Stimulated activated naive CD8-positive, alpha-beta T cell treated with anti-CD3 and anti-CD28 coated beads, Interleukin-15, Interleukin-2, amounts not matched to agents 100 ng/mL and 50 ng/mL, for 24 hours (primary cell): ENCODE measurements around the gene FBXO7.

Source experiments
- H3K27ac Mint-ChIP-seq: one replicate; pipeline ENCODE4 v1.8.0; 2021; ENCODE audit warnings: mild to moderate bottlenecking, mixed read lengths
- H3K27me3 Mint-ChIP-seq: one replicate; pipeline ENCODE4 v1.8.0; 2021; ENCODE audit warnings: mixed read lengths
- H3K36me3 Mint-ChIP-seq: one replicate; pipeline ENCODE4 v1.8.0; 2021; ENCODE audit warnings: low read depth, mixed read lengths
- H3K4me1 Mint-ChIP-seq: one replicate; pipeline ENCODE4 v1.8.0; 2021; ENCODE audit warnings: low read depth, mixed read lengths
- H3K4me3 Mint-ChIP-seq: one replicate; pipeline ENCODE4 v1.8.0; 2021; ENCODE audit warnings: mild to moderate bottlenecking, mixed read lengths
- H3K9me3 Mint-ChIP-seq: one replicate; pipeline ENCODE4 v1.8.0; 2021; ENCODE audit warnings: mixed read lengths

FBXO7 gene

DNA sequence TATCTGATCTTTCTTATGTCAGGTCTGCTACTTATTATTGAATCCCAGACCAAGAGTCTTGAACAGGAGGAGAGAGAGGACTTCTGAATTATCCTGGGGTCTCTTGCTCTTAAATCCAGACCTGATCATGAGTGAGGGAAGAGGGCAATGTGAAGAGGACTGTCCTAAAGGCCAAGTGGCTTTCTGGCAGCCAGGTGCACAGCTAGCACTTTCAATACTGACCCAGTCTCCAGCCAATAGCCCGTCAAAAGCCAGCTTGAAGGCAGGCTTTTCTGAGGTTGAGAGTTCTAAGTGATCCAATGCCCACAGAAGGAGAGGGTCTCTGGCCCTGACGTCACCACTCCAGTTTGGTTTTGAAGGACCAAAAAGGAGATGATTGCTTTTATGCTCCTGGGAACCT, 37.2 kb downstream of the FBXO7 start:
- H3K36me3 Mint-ChIP-seq, result no peaks in the 10 kb centered on the region
- no peak overlapping the region for H3K27ac Mint-ChIP-seq
- H3K4me3 Mint-ChIP-seq, result no peak overlapping the region
- H3K9me3 Mint-ChIP-seq, result no peaks in the 10 kb centered on the region
- no peaks in the 10 kb centered on the region for H3K27me3 Mint-ChIP-seq
- no peaks in the 10 kb centered on the region for H3K4me1 Mint-ChIP-seq

DNA sequence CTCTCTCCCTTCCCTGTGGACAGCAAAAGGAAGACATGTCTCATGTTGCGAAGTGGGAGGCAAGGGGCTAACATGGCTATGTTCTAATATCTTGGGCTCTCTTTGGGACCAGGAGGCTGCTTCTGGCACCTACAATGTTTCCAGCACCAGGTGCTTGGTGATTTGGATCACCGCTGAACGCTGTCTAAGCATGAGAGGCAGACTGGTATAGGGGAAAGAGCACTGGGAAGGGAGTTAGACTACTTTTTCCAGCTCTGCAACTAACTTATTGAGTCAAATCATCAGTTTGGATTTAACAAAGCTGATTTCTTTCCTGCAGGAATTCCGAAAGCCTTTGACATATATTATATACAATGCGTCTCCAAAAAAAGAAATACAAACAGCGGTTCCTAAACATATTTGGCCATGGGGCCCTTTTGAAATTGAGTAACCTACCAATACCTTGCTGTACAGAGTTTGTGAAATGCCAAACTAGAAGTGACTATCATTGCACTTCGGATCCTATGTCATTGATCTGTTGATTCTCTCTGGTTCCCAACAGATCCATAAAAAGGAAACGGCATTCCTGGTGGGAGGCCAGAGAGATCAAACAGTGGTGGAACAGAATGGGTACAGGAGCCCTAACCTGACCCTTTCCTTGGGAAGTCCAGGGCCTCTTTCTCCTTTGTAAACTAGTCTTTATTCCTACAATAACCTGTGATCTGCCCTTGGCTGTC, 37.8 kb downstream of the FBXO7 start:
- Mint-ChIP-seq H3K36me3 (no peaks in the 10 kb centered on the region), H3K27me3 (no peaks in the 10 kb centered on the region), H3K4me1 (no peaks in the 10 kb centered on the region), H3K9me3 (no peaks in the 10 kb centered on the region), H3K27ac (no peak overlapping the region), H3K4me3 (no peak overlapping the region)

GRCh38 chr22:32515084-32515483, 40.5 kb downstream of the FBXO7 start:
- no peaks in the 10 kb centered on the region for H3K4me1 Mint-ChIP-seq
- no peaks in the 10 kb centered on the region for H3K36me3 Mint-ChIP-seq
- H3K27me3 Mint-ChIP-seq, result no peaks in the 10 kb centered on the region
- no peaks in the 10 kb centered on the region for H3K9me3 Mint-ChIP-seq
- no peak overlapping the region for H3K4me3 Mint-ChIP-seq
- no peak overlapping the region for H3K27ac Mint-ChIP-seq

DNA sequence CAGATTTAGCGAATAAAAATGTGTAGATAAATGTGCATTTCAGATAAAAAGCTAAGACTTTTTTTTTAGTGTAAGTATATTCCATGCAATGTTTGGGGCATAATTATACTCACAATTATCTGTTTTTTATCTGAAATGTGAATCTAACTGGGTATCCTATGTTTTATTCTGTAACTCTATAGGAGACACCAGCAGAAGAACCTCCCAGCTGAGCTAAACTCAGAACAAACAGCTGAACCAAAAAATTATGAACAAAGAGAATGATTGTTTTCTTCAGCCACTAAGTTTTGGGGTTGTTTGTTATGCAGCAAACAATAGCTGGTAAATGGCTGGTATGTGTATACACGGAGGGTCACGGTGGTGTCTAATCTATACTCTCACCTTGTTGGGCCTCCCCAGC, 42.9 kb downstream of the FBXO7 start:
- no peak overlapping the region for H3K27ac Mint-ChIP-seq
- H3K27me3 Mint-ChIP-seq, result no peaks in the 10 kb centered on the region
- no peaks in the 10 kb centered on the region for H3K36me3 Mint-ChIP-seq
- H3K4me3 Mint-ChIP-seq, result no peak overlapping the region
- H3K4me1 Mint-ChIP-seq, result no peaks in the 10 kb centered on the region
- H3K9me3 Mint-ChIP-seq, result no peaks in the 10 kb centered on the region

DNA sequence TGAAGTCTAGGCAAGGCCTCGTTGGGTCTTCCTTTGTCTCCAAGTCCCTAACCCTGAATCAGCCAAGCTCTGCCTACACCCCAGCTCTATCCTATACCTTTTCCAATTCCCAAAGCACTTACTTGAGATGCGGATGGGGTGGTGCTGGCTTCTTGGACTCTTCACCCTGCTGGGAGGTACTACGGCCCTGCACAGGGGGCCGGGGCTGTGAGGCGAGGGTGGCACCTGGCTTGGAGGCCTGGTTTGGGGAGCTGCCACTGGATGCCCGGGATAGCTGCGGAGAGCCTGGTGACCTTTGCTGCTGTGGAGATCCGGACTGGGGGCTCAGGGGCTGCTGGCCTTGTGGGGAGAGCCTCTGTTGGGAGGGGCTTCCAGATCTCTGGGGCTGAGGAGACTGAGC, 43.3 kb downstream of the FBXO7 start:
- no peaks in the 10 kb centered on the region for H3K27me3 Mint-ChIP-seq
- H3K27ac Mint-ChIP-seq, result no peak overlapping the region
- H3K4me1 Mint-ChIP-seq, result no peaks in the 10 kb centered on the region
- H3K4me3 Mint-ChIP-seq, result no peak overlapping the region
- H3K36me3 Mint-ChIP-seq, result no peaks in the 10 kb centered on the region
- H3K9me3 Mint-ChIP-seq, result no peaks in the 10 kb centered on the region

GRCh38 chr22:32518381-32518780, 43.8 kb downstream of the FBXO7 start:
- H3K4me1 Mint-ChIP-seq, result no peaks in the 10 kb centered on the region
- H3K27ac Mint-ChIP-seq, result no peak overlapping the region
- H3K36me3 Mint-ChIP-seq, result no peaks in the 10 kb centered on the region
- H3K4me3 Mint-ChIP-seq, result no peak overlapping the region
- H3K9me3 Mint-ChIP-seq, result no peaks in the 10 kb centered on the region
- no peaks in the 10 kb centered on the region for H3K27me3 Mint-ChIP-seq

GRCh38 chr22:32518848-32519247, 44.2 kb downstream of the FBXO7 start:
- Mint-ChIP-seq H3K9me3 (no peaks in the 10 kb centered on the region), H3K4me3 (no peak overlapping the region), H3K27me3 (no peaks in the 10 kb centered on the region), H3K36me3 (no peaks in the 10 kb centered on the region), H3K27ac (no peak overlapping the region), H3K4me1 (no peaks in the 10 kb centered on the region)

DNA sequence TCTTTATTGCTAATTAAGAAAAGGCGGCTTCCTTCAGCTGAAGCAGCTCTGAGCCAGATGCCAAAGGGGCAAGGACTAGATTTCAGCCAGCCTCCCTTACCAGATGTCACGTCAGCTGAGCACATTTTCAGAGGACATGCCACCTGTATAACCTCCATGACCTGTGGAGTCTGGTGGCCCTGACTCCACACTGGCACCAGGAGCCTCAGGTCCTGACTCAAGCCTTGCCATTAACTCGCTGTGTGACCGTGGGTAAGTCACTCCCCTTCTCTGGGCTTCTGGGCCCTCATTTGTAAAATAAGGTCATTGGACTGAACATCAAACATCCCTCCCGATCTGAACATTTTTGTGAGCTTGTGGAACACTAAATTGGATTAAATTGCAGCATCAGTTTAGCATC, 46.0 kb downstream of the FBXO7 start:
- H3K9me3 Mint-ChIP-seq, result no peaks in the 10 kb centered on the region
- H3K27me3 Mint-ChIP-seq, result no peaks in the 10 kb centered on the region
- H3K4me1 Mint-ChIP-seq, result no peaks in the 10 kb centered on the region
- H3K4me3 Mint-ChIP-seq, result no peak overlapping the region
- no peaks in the 10 kb centered on the region for H3K36me3 Mint-ChIP-seq
- H3K27ac Mint-ChIP-seq, result no peak overlapping the region

DNA sequence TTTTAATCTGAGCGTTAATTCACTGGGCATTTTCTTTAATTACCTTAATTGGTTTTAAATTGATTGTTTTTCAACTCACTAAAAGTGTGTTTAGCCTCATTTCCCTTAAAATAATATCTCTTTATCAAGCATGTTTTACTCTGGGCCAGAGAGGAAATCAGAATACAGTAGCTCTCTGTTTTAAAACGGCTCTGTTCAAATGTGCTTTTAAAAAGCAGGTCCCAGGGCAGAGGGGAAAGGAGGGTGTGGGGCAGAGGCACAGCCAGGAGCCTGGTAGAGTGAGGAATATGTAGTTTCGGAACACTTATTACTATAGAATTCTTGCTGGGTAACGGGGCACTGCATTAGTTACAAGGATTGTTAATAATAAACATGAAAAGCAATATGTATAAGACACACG, 47.6 kb downstream of the FBXO7 start:
- Mint-ChIP-seq H3K27me3 (no peaks in the 10 kb centered on the region), H3K4me1 (no peaks in the 10 kb centered on the region), H3K36me3 (no peaks in the 10 kb centered on the region), H3K9me3 (no peaks in the 10 kb centered on the region), H3K27ac (no peak overlapping the region), H3K4me3 (no peak overlapping the region)

GRCh38 chr22:32527756-32528155, 53.1 kb downstream of the FBXO7 start:
- no peak overlapping the region for H3K27ac Mint-ChIP-seq
- H3K4me3 Mint-ChIP-seq, result no peak overlapping the region
- H3K27me3 Mint-ChIP-seq, result no peaks in the 10 kb centered on the region
- H3K4me1 Mint-ChIP-seq, result no peaks in the 10 kb centered on the region
- H3K9me3 Mint-ChIP-seq, result no peaks in the 10 kb centered on the region
- H3K36me3 Mint-ChIP-seq, result no peaks in the 10 kb centered on the region

DNA sequence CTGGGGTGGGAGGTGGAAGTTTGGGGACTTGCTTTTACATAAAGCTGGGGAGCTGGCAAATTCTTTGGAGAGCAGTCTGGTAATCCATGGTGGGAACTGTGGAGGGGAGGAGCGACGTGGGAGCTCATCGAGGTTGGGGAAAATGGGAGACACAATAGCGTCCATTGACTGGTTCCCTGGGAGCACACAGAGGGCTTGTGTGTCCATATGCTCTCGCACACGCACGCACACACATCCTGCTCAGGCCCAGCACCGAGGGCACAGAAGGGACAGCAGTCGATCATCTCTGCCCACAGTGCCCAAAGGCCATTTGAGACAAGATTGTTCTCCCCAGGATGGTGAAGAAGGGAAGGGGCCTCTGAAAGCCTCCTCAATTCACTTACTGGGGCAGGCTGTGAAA, 53.7 kb downstream of the FBXO7 start:
- Mint-ChIP-seq H3K36me3 (no peaks in the 10 kb centered on the region), H3K4me1 (no peaks in the 10 kb centered on the region), H3K27ac (no peak overlapping the region)

DNA sequence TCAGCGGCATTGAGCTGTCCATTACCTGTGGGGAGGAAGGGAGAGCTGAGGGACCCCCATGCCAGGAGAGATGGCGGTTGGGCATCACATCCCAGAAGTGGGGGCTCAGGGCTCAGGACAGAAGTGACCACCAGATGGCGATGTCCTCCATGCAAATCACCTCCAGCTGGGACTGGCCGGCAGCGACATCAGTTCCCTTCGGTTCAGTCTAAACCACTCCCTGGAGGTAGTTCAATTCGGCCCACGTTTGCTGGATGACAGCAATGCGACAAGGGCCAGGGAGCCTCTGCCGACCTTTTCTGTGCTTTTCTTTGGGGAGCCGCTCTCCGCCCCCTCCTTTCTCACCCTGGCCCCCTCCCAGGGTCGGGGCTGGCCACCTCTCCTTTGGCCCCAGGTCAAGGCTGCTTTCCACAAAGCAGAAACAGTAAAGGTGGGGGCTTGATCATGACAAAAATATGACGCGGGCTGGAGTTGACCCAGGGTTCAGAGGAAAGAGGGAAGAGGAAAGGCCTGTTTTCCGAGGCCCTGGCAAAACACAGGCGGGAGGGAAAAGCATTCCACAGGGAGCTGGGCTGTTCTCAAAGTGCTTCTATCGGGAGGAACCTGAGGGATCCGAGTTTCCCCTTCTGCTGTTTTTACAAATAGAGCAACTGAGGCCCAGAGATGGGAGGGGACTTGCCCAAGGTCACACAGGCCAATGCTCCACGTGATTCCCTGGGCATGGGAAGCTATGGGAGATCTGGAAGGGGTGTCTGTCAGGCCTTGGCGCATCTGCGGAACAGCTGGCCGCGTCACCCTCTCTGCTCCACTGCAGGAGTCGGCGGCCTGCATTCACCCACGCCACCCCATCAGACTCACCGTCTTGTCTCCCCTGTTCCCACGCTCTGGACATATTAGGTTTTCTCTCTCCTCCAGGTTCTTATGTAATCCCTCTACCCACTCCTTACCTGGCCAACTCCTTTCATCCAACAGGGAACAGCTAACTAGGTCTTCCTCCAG, 54.7 kb downstream of the FBXO7 start:
- Mint-ChIP-seq H3K4me3 (no peak overlapping the region), H3K27me3 (no peaks in the 10 kb centered on the region), H3K4me1 (no peaks in the 10 kb centered on the region), H3K9me3 (no peaks in the 10 kb centered on the region), H3K27ac (no peak overlapping the region), H3K36me3 (no peaks in the 10 kb centered on the region)

More for the DNA sequence above, 53.7 kb downstream of the FBXO7 start:
- Mint-ChIP-seq H3K4me3 (no peak overlapping the region), H3K27me3 (no peaks in the 10 kb centered on the region), H3K9me3 (no peaks in the 10 kb centered on the region)

GRCh38 chr22:32531228-32531627, 56.6 kb downstream of the FBXO7 start:
- Mint-ChIP-seq H3K27ac (no peak overlapping the region), H3K27me3 (no peaks in the 10 kb centered on the region), H3K4me1 (no peaks in the 10 kb centered on the region), H3K36me3 (no peaks in the 10 kb centered on the region), H3K9me3 (no peaks in the 10 kb centered on the region), H3K4me3 (no peak overlapping the region)

DNA sequence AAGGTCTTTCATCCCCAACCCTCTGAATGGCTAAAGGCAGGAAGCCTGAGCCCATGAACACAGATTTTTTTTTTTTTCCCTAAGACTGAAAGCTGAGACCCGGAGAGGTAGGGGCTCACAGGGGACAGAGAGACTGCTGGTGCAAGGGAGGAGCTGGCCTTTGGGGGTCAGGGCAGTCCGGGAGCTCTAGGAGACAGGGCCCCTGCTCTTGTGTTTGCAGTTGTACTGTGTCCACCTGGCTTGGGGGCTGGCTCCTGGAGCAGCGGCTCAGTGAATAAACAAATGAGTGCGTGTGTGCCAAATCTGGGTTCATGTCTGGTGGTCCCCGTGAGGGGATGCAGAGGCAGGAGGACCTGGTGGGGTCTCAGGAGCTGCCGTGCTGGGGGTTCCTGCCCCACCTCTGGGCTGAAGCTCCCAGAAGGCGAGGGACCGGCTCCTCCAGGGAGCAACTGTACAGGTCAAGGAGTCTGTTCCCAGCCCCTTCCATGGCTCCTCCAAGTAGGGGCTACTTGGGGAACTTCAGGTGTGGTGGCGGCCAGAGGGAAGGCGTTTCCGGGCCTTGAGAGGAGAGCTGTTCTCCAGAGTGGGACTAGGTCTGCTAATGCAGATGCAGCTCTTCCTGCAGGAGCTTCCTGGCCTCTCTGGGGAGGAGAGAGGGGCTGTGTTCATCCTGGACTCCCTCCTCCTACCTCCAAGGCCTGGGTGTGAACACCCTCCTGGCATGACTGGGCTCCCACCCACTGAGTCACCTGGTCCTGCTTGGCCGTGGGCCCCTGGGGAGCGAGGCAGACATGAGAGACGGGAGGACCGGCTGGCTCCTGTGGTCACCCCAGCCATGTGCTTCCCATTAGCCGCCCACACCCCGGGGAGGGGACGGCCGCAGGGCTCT, 57.6 kb downstream of the FBXO7 start:
- no peak overlapping the region for H3K27ac Mint-ChIP-seq
- no peaks in the 10 kb centered on the region for H3K27me3 Mint-ChIP-seq
- H3K36me3 Mint-ChIP-seq, result no peaks in the 10 kb centered on the region
- no peaks in the 10 kb centered on the region for H3K9me3 Mint-ChIP-seq
- H3K4me3 Mint-ChIP-seq, result no peak overlapping the region
- no peaks in the 10 kb centered on the region for H3K4me1 Mint-ChIP-seq

GRCh38 chr22:32532820-32533128, 58.2 kb downstream of the FBXO7 start:
- Mint-ChIP-seq H3K4me3 (no peak overlapping the region), H3K36me3 (no peaks in the 10 kb centered on the region), H3K27ac (no peak overlapping the region), H3K27me3 (no peaks in the 10 kb centered on the region), H3K4me1 (no peaks in the 10 kb centered on the region), H3K9me3 (no peaks in the 10 kb centered on the region)
